ENCODE data around the gene VKORC1.
"Not testable (repeated sequence)": the region's sequence is repeated elsewhere in the genome, so short reads cannot be mapped to it uniquely, and the experiment has no call there.

Gene VKORC1

GRCh38 chr16:31094424-31095120 is at the start of gene VKORC1:
Gene VKORC1 (minus strand): TSS chr16:31094797. CDS start chr16:31094729, 68 bp downstream.
- DNase-seq, result peak; percentile 98

- DNase-seq, result no peak
These were observed 49.1 kb upstream of the VKORC1 start for GRCh38 chr16:31143694-31144148.

GRCh38 chr16:31143011-31143693 is 48.6 kb upstream of the VKORC1 start:
- DNase-seq, result no peak

- peak; percentile 99 for DNase-seq
These were observed 47.8 kb upstream of the VKORC1 start for GRCh38 chr16:31142109-31143010.

- DNase-seq, result no peak
These were observed 47.0 kb upstream of the VKORC1 start for GRCh38 chr16:31141489-31142108.

GRCh38 chr16:31141071-31141469 is 46.5 kb upstream of the VKORC1 start:
- not testable (repeated sequence) for DNase-seq

GRCh38 chr16:31138621-31139578 is 44.3 kb upstream of the VKORC1 start:
- DNase-seq, result peak; percentile 59

- DNase-seq, result not testable (repeated sequence)
These were observed 42.4 kb upstream of the VKORC1 start for GRCh38 chr16:31136822-31137499.

GRCh38 chr16:31136287-31136662 is 41.7 kb upstream of the VKORC1 start:
- DNase-seq, result no peak

GRCh38 chr16:31135535-31136286 is 41.1 kb upstream of the VKORC1 start, which contains the start of gene PRSS8:
Gene PRSS8 (minus strand): TSS chr16:31135727. CDS start chr16:31135498, 229 bp downstream.
- no peak for DNase-seq

GRCh38 chr16:31134625-31135534 is 40.3 kb upstream of the VKORC1 start:
- DNase-seq, result peak; percentile 24

- DNase-seq, result peak; percentile 29
These were observed 39.5 kb upstream of the VKORC1 start for GRCh38 chr16:31134091-31134571.

- no peak for DNase-seq
These were observed 38.5 kb upstream of the VKORC1 start for GRCh38 chr16:31133046-31133501.

- DNase-seq, result no peak
These were observed 37.8 kb upstream of the VKORC1 start for GRCh38 chr16:31132303-31132979.

GRCh38 chr16:31131841-31132271 is 37.3 kb upstream of the VKORC1 start:
- no peak for DNase-seq

GRCh38 chr16:31131416-31131815 is 36.8 kb upstream of the VKORC1 start:
- no peak for DNase-seq

- no peak for DNase-seq
These were observed 36.3 kb upstream of the VKORC1 start for GRCh38 chr16:31130899-31131298.

GRCh38 chr16:31130336-31130891 is 35.8 kb upstream of the VKORC1 start:
- no peak for DNase-seq

Measured in fibroblast of upper back skin (primary cell).